ENCODE data around the gene MTHFD1L.

The MTHFD1L gene

GRCh38 chr6:150857062-150857944, 8.2 kb upstream of the MTHFD1L start:
- peak; percentile 42; the same call in 1 of the 2 replicates for TF ChIP-seq ZFP3 (CRISPR knock-in tag; IDR thresholded peaks at IDR 0.05)
- TF ChIP-seq OSR1 (CRISPR knock-in tag; IDR thresholded peaks at IDR 0.05): 0 out of 2 replicates have a peak, but pooled peaks have one; percentile 61
- peak; percentile 31; the same call in 1 of the 2 replicates for TF ChIP-seq ZNF70 (CRISPR knock-in tag; IDR thresholded peaks at IDR 0.05)
- no peak for TF ChIP-seq TCF4 (CRISPR knock-in tag; IDR thresholded peaks at IDR 0.05; ENCODE audit: borderline replicate concordance)
- TF ChIP-seq RARB (CRISPR knock-in tag; IDR thresholded peaks at IDR 0.05): no peak
- no peak for TF ChIP-seq GLIS3 (CRISPR knock-in tag; IDR thresholded peaks at IDR 0.05)
- peak; percentile 82; the same call in 1 of the 2 replicates for TF ChIP-seq TOX (CRISPR knock-in tag; IDR thresholded peaks at IDR 0.05; ENCODE audit: borderline replicate concordance)
- TF ChIP-seq ZC3H10 (CRISPR knock-in tag; IDR thresholded peaks at IDR 0.05): peak; percentile 92
- 0 out of 2 replicates have a peak, but pooled peaks have one; percentile 62 for TF ChIP-seq CREB5 (CRISPR knock-in tag; IDR thresholded peaks at IDR 0.05; ENCODE audit: low read depth)
- no peak for TF ChIP-seq PATZ1 (CRISPR knock-in tag; IDR thresholded peaks at IDR 0.05; ENCODE audit: borderline replicate concordance)
- TF ChIP-seq SNAI2 (CRISPR knock-in tag; IDR thresholded peaks at IDR 0.05): peak; percentile 60; the same call in 1 of the 2 replicates
- no peak for TF ChIP-seq POU6F1 (CRISPR knock-in tag; IDR thresholded peaks at IDR 0.05; ENCODE audit: borderline replicate concordance, low read depth)
- TF ChIP-seq ESRRG (CRISPR knock-in tag; IDR thresholded peaks at IDR 0.05): no peak
- no peak for TF ChIP-seq ZFP30 (CRISPR knock-in tag; IDR thresholded peaks at IDR 0.05)
- no peak for TF ChIP-seq ZNF8 (CRISPR knock-in tag; IDR thresholded peaks at IDR 0.05)
- TF ChIP-seq CSDC2 (CRISPR knock-in tag; IDR thresholded peaks at IDR 0.05): peak; percentile 86; the same call in 1 of the 2 replicates
- TF ChIP-seq BACH2 (CRISPR knock-in tag; IDR thresholded peaks at IDR 0.05; ENCODE audit: borderline replicate concordance): no peak
- TF ChIP-seq ISL1 (CRISPR knock-in tag; IDR thresholded peaks at IDR 0.05): peak; percentile 80
- TF ChIP-seq TSHZ2 (CRISPR knock-in tag; IDR thresholded peaks at IDR 0.05): no peak
- TF ChIP-seq PPARA (CRISPR knock-in tag; IDR thresholded peaks at IDR 0.05; ENCODE audit: borderline replicate concordance): no peak
- TF ChIP-seq ARNTL (CRISPR knock-in tag; IDR thresholded peaks at IDR 0.05; ENCODE audit: borderline replicate concordance, low read depth): no peak
- no peak for TF ChIP-seq ZNF565 (CRISPR knock-in tag; conservative IDR thresholded peaks at IDR 0.05; ENCODE audit: low read depth)
- no peak for TF ChIP-seq CSRNP3 (CRISPR knock-in tag; IDR thresholded peaks at IDR 0.05)
- ATAC-seq: peak; percentile 95

GRCh38 chr6:150857945-150858308, 7.6 kb upstream of the MTHFD1L start:
- ATAC-seq: no peak; the same call in 2 of the 3 replicates
- TF ChIP-seq TCF4 (CRISPR knock-in tag; IDR thresholded peaks at IDR 0.05; ENCODE audit: borderline replicate concordance): no peak
- TF ChIP-seq CREB5 (CRISPR knock-in tag; IDR thresholded peaks at IDR 0.05; ENCODE audit: low read depth): no peak
- TF ChIP-seq CSDC2 (CRISPR knock-in tag; IDR thresholded peaks at IDR 0.05): peak; percentile 77; the same call in 1 of the 2 replicates
- TF ChIP-seq ZNF70 (CRISPR knock-in tag; IDR thresholded peaks at IDR 0.05): no peak
- TF ChIP-seq ZFP3 (CRISPR knock-in tag; IDR thresholded peaks at IDR 0.05): 0 out of 2 replicates have a peak, but pooled peaks have one; percentile 6
- no peak for TF ChIP-seq ZC3H10 (CRISPR knock-in tag; IDR thresholded peaks at IDR 0.05)
- 0 out of 2 replicates have a peak, but pooled peaks have one; percentile 28 for TF ChIP-seq PATZ1 (CRISPR knock-in tag; IDR thresholded peaks at IDR 0.05; ENCODE audit: borderline replicate concordance)

Data from SK-N-SH treated with all-trans-retinoic acid at 6 μM for 48 hours (cell line).